ENCODE measurements around the gene NR6A1.

DNA sequence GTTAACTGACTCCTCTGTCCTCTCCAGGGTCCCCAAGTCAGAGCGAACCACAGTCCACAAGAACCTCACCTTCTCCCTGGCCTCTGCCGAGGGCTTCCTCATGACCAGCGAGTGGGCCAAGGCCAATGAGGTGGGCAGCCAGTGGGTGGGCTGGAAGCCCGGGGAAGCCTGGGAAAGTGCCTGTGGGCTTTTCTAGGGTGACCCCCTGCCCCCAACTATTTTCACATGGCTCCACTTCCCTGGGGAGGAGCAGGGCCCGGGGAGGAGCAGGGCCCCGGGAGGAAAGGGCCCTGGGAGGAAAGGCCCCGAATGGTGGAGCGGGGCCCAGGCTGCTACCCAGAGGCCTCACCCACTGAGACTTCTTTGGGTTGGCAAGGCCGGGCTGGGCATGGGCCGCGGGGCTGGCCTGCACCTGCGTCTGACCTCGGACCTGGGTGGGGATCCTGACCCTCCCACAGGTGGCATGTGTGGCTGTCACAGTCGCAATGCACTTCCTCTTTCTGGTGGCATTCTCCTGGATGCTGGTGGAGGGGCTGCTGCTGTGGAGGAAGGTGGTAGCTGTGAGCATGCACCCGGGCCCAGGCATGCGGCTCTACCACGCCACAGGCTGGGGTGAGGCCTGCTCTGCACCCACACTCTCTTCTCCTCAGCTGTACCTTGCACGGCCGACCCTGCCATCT lies 302.9 kb downstream of the NR6A1 start:
- TF ChIP-seq, protein P1, sequence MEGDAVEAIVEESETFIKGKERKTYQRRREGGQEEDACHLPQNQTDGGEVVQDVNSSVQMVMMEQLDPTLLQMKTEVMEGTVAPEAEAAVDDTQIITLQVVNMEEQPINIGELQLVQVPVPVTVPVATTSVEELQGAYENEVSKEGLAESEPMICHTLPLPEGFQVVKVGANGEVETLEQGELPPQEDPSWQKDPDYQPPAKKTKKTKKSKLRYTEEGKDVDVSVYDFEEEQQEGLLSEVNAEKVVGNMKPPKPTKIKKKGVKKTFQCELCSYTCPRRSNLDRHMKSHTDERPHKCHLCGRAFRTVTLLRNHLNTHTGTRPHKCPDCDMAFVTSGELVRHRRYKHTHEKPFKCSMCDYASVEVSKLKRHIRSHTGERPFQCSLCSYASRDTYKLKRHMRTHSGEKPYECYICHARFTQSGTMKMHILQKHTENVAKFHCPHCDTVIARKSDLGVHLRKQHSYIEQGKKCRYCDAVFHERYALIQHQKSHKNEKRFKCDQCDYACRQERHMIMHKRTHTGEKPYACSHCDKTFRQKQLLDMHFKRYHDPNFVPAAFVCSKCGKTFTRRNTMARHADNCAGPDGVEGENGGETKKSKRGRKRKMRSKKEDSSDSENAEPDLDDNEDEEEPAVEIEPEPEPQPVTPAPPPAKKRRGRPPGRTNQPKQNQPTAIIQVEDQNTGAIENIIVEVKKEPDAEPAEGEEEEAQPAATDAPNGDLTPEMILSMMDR (conservative IDR thresholded peaks at IDR 0.05; ENCODE audit: low read length): no peak
- no peak for TF ChIP-seq EZH2phosphoT487 (IDR thresholded peaks at IDR 0.05; ENCODE audit: borderline replicate concordance)

Measured in Loucy (cell line).